GM18907 (cell line): Measurements from ENCODE around the gene FADS1.

Experiments
- ATAC-seq: cut with Tn5 transposase; IDR thresholded peaks from one replicate; pipeline ENCODE4 v1.9.1; 2021; ENCODE audit warnings: mild to moderate bottlenecking, moderate library complexity; ENCODE audit not compliant: unreplicated experiment

Gene FADS1

DNA sequence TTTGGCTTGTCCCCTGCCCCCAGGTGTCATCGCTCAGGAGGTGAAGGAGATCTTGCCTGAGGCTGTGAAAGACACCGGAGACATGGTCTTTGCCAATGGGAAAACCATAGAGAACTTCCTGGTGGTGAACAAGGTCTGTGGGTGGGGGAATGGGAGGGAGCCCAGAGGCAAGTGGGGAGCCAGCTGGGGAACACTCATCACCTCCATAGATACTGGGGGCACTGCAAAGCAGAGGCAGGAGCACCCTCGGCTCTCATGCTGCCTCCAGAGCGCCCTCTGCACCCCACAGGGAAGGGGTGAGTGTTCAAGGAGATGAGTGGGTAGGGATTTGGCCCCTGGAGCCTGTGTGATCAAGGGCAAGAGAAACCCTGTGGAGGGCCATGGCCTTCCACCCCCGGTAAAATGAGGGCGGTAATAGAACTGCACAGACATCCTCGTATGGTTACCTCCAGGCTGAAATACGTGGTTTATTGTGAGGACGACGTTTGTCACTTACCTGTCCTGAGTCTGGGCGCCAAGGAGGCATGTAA is 38.4 kb downstream of the FADS1 start:
- no peak for ATAC-seq

DNA sequence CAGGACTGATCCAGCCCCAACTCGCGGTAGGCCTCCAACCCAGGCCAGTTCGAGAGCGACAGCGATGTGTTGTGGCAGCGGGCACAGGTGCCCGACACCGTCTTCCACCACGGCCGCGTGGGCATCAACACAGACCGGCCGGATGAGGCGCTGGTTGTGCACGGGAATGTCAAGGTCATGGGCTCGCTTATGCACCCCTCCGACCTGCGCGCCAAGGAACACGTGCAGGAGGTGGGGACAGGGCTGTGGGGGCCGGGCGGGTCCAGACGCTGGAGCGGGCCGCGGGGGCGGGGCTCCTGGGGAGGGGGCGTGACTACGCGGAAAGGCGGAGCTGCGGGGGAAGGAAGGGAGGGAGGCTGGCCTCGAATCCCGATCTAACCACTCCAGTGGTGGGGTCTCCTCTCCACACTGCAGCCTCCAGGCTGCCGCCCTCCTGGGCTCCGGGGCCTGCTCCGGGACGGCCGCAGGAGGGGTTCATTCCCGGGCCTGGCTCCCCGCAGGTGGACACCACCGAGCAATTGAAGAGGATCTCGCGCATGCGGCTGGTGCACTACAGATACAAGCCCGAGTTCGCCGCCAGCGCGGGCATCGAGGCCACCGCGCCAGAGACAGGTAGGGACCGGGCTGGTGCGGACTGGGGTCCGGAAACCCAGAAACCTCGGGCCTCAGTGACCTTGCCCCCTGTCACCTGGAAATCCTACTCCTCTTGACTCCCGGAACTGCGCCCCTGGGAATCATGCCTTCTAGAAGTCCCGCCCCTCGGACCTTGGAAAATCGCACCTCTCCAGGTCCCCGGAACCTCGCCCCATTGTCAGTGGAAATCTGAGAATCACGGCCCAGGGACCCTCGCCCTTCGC is 39.3 kb downstream of the FADS1 start:
- ATAC-seq, result no peak

DNA sequence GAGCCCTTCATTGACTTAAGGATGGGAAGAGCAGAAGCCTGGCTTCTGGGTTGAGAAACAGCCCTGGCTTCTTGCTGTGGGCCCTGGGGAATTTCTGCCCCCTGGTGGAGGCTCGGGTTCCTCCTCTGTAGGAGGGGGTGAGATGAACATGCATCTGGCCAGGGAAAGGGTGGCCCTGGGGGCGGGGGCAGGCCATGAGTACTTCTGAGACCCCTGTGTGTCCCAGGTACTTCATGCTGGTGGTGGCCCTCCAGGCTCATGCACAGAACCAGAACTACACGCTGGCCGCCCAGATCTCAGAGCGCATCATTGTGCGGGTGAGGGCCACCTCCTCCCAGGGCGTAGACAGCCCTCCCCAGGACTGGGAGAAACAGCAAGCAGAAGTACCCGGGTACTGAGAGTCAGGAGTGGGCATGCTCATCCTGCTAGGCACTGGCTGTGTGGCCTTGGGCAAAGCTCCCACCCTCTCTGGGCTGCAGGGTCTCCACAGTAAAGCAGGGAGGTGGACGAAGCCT is 40.2 kb downstream of the FADS1 start:
- no peak for ATAC-seq

DNA sequence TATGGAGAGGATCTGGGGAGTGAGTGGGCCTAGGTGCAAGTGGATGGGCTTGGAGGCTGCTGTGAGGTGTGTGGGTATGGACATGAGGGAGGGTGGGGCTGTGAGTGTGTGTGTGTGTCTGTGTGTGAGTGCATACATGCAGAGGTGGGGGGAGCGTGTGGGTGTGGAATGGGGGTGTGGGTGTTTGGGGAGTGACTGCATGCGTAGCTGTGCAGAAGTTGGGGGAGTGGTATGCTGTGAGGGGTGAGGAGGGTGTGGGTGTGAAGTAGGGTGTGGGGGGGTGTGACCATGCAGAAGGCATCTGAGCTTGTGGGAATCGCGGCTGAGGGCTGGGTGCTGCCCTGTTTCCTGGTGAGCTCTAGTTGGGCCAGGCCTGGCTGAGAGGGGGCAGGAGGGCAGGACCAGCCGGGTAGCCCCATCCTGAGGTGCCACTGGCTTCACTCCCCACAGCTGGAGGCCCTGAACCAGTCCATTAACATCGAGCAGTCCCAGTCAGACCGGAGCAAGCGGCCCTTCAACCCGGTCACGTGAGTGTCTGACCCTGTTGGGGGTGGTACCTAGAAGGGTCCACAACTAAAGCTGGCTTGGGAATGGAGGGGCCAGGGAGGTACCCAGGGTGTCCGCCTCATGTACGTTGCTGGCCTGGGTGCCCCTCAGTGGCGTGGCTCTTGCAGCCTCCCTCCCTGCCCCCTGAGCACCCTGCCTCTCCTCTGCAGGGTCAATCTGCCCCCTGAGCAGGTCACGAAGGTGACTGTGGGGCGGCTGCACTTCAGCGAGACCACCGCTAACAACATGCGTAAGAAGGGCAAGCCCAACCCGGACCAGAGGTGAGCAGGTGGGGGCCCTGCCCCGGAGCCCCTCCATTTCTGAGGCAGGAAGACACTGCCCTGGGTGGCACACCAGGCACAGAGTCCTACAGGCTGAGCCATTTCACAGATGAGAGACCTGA is 40.9 kb downstream of the FADS1 start:
- ATAC-seq, result no peak

DNA sequence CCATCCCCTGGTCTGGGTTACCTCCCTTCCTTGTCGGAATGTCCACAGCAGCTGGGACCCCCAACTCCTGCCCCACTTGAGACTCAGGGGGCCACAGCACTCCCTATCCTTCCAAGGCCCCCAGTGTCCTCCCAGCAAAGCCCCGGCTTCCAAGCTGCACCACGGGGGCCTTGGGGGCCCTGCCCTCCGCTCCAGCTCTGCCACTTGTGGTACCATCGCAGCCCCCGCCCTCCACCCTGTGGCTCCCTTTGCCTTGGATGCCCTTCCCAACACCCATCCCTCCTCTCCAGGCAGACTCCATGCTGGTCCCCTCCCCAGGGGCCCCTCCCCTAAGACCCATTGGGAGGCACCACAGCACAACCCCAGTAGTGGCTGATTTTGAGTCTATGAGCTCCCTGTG is 41.7 kb downstream of the FADS1 start:
- ATAC-seq, result no peak

DNA sequence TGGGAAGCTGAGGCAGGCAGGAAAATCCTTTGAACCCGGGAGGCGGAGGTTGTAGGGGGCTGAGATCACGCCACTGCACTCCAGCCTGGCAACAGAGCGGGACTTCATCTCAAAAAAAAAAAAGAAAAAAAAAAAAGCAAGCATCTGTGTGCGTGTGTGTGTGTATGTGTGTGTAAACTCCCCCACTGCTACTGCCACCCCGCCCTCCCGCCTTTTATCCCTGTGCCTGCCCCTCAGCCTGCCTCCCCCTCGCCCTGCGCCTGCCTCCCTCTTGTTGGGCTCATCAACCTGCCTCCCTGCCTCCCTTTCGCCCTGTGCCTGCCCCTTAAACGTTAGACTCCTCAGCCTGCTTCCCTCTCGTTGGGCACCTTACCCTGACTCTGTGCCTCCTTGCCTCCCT is 42.4 kb downstream of the FADS1 start:
- no peak for ATAC-seq

DNA sequence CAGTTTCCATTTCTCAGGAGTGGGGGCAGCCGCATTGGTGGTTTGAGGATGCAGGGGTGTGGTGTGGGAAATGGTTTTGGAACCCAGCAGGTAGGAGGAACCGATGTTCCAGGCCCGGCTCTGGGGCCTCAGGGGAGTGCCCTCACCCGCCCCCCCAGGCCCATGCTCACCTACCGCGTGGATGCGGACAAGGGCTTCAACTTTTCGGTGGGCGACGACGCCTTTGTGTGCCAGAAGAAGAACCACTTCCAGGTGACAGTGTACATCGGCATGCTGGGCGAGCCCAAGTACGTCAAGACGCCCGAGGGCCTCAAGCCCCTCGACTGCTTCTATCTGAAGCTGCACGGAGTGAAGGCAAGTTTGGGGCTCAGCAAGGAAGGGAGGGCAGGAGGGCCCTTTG is 43.0 kb downstream of the FADS1 start:
- ATAC-seq, result no peak

DNA sequence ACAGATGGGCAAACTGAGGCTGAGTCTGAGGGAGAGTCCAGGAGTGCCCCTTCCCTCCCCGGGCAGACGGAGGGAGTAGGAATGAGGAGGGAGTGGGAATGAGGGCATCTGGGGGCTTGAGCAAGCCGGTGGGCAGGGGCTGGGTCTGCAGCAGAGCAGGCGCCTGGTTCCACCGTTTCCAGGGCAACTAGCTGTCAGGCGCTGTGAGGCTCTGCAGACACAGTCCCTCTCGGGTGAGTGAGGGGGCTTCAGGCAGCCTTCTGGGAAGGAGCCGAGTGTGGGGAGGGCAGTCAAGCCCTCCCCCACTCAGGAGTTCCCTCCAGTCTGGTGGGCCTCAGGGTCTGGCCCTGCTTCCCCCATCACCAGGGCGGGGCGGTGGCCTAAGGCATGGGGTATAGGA is 43.4 kb downstream of the FADS1 start:
- ATAC-seq, result no peak

DNA sequence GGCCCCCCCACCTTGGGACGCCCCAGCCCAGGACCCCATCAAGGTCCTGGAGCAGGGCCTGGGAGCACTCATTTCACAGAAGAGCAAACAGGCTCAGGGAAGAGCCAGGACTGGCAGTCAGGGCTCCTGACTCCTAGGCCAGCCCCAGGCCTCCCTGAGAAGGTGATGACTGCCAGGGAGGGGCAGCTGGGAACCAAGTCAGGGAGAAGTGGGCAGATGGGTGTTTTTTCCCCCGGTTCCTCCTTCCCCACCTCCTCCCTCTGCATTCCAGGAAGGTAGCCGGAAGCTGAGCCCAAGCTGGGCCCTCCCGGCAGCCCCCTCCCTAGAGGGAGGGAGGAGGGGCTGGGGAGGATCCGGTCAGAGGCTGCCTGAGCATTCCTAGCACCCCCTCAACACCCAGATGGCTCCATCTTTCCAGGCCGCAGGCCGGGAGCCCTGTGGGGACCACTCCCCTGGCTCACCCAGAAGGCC is 44.8 kb downstream of the FADS1 start:
- no peak for ATAC-seq

DNA sequence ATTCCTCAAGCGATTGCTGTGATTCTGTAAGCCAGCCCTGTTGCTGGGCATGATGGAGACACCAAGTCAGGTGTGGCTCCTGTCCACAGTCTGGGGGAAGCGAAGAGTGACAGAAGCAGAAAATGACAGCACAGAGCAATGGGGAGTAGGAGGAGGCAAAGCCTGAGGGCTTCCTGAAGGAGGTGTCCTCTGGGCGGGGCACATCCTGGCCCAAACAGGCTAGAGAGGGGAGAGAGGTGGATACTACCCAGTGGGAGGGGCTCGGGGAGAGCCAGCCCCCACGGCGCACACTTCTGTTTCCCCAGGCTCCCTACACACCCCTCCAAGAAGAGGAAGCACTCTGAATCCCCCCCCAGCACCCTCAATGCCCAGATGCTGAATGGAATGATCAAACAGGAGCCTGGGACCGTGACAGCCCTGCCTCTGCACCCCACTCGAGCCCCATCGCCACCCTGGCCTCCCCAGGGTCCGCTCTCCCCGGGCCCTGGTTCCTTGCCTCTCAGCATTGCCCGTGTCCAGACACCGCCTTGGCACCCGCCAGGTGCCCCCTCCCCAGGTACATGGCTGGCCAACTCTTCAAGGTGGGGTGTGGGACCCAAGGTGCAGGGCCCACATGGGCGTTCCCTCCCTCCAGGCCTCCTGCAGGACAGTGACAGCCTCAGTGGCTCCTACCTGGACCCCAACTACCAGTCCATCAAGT is 45.5 kb downstream of the FADS1 start:
- ATAC-seq, result no peak

DNA sequence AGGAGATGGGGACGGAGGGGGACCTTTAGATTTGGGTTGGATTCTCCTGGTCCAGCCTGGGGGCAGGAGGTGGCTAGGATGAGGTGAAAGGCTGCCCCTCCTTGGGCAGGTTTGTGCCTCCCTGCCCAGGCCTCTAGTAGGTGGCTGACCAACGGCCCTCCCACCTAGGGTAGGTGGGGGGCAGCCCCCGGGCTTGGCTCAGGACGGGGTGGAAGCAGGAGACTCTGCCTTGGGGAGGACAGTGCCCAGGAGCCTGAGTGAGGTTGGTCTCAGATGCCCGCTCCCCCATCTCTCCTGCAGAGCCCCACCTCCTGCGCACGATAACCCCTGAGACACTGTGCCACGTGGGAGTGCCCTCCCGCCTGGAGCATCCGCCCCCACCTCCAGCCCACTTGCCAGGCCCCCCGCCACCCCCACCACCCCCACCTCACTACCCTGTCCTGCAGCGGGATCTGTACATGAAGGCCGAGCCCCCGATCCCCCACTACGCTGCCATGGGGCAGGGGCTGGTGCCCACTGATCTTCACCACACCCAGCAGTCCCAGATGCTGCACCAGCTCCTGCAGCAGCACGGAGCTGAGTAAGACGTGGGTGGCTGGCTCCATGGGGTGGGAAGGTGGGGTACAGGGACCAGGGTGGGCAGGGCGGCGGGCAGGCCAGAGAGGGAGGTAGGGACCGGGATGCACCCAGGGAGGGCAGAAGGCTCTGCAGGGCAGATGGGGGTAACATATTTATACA is 46.7 kb downstream of the FADS1 start:
- no peak for ATAC-seq

DNA sequence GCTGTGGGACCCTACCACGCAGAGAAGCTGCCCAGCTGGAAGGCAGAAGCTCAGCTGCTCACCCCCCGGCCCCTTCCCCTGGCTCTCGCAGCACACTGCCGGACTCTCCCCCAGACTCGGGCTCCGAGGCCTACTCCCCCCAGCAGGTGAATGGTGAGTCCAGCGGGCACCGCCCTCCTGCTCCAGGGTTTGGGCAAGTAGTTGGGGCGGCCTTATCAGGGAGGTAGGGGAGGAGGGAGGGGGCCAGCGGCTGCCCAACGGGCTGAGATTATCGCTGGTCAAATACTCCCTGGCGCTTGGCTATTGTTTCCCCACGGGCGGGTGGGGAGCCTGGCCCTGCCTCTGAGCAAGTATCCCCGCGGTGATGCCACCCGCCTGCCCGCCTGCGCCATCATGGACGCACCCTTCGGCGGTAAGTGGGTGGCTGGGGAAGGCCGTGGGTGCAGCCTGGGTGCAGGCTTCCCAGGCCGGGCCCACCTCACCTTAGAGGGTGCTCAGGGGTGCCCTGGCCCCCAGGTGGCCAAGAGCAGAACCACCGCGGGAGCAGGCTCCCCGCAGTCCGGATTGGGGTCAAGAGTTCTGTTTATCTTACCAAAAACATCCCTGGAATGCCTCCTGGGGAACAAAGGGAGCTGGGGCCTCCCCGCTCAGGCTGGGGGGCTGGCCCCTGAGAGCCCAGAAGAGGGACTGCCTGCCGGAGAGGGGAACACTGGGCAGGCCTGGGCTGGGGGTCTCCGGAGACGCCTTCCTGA is 47.5 kb downstream of the FADS1 start:
- ATAC-seq, result no peak

DNA sequence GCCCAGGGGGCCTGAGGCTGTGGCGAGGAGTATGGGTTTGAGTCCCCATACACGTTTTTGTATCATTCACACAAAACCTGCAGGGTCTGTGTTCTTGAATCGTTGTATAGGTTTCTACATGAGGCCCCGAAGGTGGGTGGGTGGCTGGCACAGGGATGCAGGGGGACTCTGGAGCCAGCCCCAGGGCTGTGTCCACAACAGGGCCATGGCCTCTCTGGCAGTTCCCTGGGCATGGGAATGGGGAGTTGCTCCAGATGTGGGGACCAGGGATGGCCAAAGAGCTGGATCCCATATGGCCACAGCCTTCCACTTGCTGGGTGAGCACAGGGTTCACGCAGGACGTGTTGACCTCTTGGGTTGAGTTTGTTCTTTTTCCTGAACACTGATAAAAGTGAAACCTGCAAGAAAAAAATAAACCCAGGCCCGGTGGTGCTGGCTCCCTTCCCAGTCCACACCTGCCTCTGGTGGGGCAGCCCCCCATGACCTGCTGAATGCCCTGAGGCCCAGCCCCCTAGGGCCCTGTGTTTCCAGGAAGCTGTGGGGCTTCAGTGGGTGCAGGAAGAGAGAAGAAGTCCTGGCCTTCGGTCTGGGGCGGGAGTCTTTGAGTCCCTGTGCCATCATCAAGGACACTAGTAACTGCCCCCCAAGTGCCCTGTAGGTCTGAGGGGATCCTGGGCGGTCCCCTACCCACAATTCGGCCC is 48.3 kb downstream of the FADS1 start:
- ATAC-seq, result no peak

DNA sequence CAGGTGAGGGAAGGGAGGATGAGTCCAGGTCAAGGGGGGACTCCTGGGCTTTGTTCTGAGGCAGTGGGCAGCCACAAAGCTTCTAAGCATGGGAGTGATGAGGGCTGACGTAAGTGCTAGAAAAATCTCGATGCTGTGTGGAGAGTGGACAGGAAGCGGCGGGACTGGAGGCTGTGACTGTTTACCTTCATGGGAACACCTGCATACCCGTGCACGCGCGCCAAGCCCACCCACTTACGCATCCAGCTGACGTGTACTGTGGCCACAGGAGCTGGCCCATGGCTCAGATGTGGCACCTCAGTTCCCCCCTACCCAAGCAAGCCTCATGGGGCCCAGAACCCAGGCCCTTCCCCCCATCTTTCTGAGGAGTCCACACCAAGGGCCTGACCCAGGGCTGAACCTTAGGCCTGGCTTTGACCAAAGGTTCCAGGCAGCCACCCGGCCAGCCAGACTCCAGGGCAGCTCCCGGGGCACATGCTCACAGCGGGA is 50.4 kb downstream of the FADS1 start:
- ATAC-seq, result no peak

DNA sequence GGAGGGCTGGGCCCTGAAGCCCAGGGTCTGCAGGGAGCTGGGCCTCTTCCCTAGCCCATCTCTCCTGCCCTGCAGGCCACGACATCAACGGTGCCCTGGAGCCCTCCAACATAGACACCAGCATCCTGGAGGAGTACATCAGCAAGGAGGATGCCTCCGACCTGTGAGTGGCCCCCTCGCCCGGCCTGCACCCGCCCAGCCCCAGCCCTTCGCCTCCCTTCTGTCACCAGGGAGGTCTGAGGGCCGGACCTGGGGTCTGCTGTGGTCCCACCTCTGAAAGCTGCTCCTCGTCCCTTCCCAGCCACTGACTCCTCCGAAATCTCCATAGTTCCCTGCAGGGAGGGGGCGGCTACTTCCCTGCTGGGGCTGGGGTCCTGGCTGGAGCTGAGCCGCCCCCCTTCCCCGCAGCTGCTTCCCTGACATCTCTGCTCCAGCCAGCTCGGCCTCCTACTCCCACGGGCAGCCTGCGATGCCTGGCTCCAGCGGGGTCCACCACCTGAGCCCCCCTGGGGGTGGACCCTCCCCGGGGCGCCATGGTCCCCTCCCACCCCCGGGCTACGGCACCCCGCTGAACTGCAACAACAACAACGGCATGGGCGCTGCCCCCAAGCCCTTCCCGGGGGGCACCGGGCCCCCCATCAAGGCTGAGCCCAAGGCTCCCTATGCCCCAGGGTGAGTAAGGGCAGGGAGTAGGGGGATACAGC is 51.1 kb downstream of the FADS1 start:
- no peak for ATAC-seq

DNA sequence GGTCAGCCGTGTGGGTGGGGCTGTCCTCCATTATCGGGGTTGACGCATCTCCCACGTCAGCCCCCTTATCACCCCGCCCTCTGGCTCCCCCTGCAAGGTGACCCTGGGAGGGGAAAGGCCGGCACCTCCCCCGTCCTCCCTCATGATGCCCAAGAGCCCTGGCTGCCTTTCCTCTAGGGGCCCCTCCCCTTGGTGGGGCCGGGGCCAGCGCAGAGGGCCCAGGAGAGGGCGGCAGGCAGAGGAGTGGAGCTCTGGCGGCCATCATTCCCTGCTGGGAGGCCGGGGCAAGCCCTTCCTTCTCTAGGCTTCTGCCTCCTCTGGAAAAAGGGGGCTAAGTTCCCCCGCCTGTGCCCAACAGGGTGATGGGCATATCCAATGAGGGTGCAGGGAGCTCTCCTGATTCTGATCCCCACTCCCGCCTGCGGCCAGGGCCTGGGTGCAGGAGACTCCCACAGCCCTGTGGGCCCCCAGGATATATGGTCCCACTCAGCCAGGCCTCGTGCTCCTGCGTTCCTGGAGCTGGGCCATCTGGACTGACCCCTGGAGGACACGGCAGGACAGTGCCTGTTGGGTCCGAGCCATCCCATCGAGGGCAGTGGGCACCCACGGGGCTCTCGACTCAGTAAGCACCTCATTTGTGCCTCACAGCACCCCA is 52.1 kb downstream of the FADS1 start:
- no peak for ATAC-seq

DNA sequence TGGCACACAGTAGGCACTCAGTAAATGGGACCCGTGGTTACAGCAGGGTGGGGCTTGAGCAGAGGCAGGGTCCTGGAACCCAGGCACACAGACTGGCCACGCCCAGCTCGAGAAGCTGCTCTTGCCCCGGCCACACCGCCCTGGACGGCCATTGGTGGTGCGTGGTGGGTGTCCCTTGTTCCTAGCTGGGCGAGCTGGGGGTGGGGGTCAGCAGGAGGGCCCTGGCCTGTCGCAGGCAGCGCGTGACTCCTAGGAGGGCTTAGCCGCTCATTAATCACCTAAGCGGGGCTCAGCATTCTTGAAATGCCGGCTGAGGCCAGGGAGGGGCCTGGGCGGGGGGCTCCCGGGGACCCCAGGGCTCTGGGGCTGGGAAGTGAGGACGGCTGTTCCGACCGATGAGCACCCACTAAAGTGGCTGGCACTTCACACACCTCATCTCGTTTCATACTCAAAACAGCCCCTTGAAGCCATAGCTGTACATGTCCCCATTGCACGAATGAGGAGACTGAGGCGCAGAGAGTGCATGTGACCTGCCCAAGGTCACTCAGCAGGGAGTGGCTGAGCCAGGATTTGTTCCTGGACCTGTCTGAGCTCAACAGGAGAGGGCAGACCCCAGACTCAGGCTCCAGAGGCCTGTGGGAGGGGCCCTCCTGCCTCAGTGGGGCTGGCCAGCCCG is 52.7 kb downstream of the FADS1 start:
- ATAC-seq, result no peak
